Measurements from ENCODE around the gene USP53.
A peak's percentile ranks its signal among the peaks of the same experiment; 100 is the strongest.

Gene USP53

GRCh38 chr4:119284876-119285780, 72.6 kb downstream of the USP53 start:
- TF ChIP-seq CTCF (IDR thresholded peaks at IDR 0.05; ENCODE audit: control insufficient read depth, extremely low read depth, insufficient read depth) = no peak
- peak overlapping the region; percentile 27 for H3K4me3 ChIP-seq (ENCODE audit: low read depth, low read length)
- DNase-seq (ENCODE audit: low read depth) = no peak

GRCh38 chr4:119286377-119287002, 74.0 kb downstream of the USP53 start:
- DNase-seq (ENCODE audit: low read depth) = peak; percentile 38
- TF ChIP-seq CTCF (IDR thresholded peaks at IDR 0.05; ENCODE audit: control insufficient read depth, extremely low read depth, insufficient read depth) = peak; percentile 61
- no peak overlapping the region for H3K4me3 ChIP-seq (ENCODE audit: low read depth, low read length)

GRCh38 chr4:119289313-119289712, 76.8 kb downstream of the USP53 start:
- DNase-seq (ENCODE audit: low read depth) = no peak
- TF ChIP-seq CTCF (IDR thresholded peaks at IDR 0.05; ENCODE audit: control insufficient read depth, extremely low read depth, insufficient read depth) = no peak
- H3K4me3 ChIP-seq (ENCODE audit: low read depth, low read length) = no peak overlapping the region

GRCh38 chr4:119290598-119290997, 78.1 kb downstream of the USP53 start:
- no peak for DNase-seq (ENCODE audit: low read depth)
- TF ChIP-seq CTCF (IDR thresholded peaks at IDR 0.05; ENCODE audit: control insufficient read depth, extremely low read depth, insufficient read depth) = no peak

GRCh38 chr4:119296356-119296755, 83.8 kb downstream of the USP53 start:
- TF ChIP-seq CTCF (IDR thresholded peaks at IDR 0.05; ENCODE audit: control insufficient read depth, extremely low read depth, insufficient read depth) = no peak
- no peak for DNase-seq (ENCODE audit: low read depth)
- H3K4me3 ChIP-seq (ENCODE audit: low read depth, low read length) = no peak overlapping the region

More at GRCh38 chr4:119290598-119290997, 78.1 kb downstream of the USP53 start:
- H3K4me3 ChIP-seq (ENCODE audit: low read depth, low read length) = no peak overlapping the region

- DNase-seq (ENCODE audit: low read depth) = no peak
- no peak overlapping the region for H3K4me3 ChIP-seq (ENCODE audit: low read depth, low read length)
- TF ChIP-seq CTCF (IDR thresholded peaks at IDR 0.05; ENCODE audit: control insufficient read depth, extremely low read depth, insufficient read depth) = no peak
Observed at GRCh38 chr4:119297795-119298194, 85.3 kb downstream of the USP53 start.

Data from LNCaP clone FGC (cell line).